H1 (cell line): ENCODE measurements around the gene RAD51B. TPM values are rescaled to one million over a fixed set of nuclear protein-coding genes. Genes with fewer than 3 reads are reported as not detected.

Experiments used
- CTCF ChIA-PET: fragments of 300-600 bp; sonication (Branson Sonifier 250); formaldehyde crosslinking; loops from one replicate; lab custom pipeline; 2021; ENCODE audit not compliant: partially characterized antibody; lab: Charles Lee
- POLR2A ChIA-PET: fragments of 300-600 bp; sonication (Branson Sonifier 250); formaldehyde crosslinking; loops from one replicate; lab custom pipeline; 2021; ENCODE audit warnings: inconsistent platforms; ENCODE audit not compliant: partially characterized antibody; lab: Charles Lee
- DNase-seq, 2 experiments: peaks; one replicate each; pipeline versions ENCODE4 v3.0.0 to v3.0.0-alpha.2; 2010 to 2022; ENCODE audit warnings: low spot score in 2 of 2, low read depth in 1 of 2, mixed read lengths in 1 of 2
- FAIRE-seq: peaks from 2 replicates; lab custom pipeline; 2011; peaks lifted over from hg19 to GRCh38; lab: Jason Lieb, UNC
- H2AFZ ChIP-seq: 2 replicates; pipeline ENCODE4 v1.8.1; 2012; ENCODE audit warnings: low read length, inconsistent platforms
- H2AK5ac ChIP-seq: 2 replicates; pipeline ENCODE4 v1.6.1; 2013; ENCODE audit warnings: low read depth, low read length
- H2BK120ac ChIP-seq: replicated peaks from 2 replicates; pipeline ENCODE3; 2013; ENCODE audit warnings: low read depth, low read length, inconsistent platforms
- H2BK12ac ChIP-seq: 2 replicates; pipeline ENCODE4 v1.6.1; 2013; ENCODE audit warnings: low read depth, low read length
- H2BK15ac ChIP-seq: 2 replicates; pipeline ENCODE4 v1.6.1; 2013; ENCODE audit warnings: low read length
- H2BK20ac ChIP-seq: 2 replicates; pipeline ENCODE4 v1.6.1; 2013; ENCODE audit warnings: low read length
- H2BK5ac ChIP-seq: 2 replicates; pipeline ENCODE4 v1.6.1; 2013; ENCODE audit warnings: low read depth, low read length
- H3K14ac ChIP-seq: 2 replicates; pipeline ENCODE4 v1.6.1; 2013; ENCODE audit warnings: inconsistent platforms; ENCODE audit not compliant: insufficient read length
- H3K18ac ChIP-seq: 2 replicates; pipeline ENCODE4 v1.6.1; 2013; ENCODE audit warnings: low read length; ENCODE audit errors: extremely low read depth
- H3K23ac ChIP-seq: 2 replicates; pipeline ENCODE4 v1.6.1; 2013; ENCODE audit warnings: inconsistent platforms; ENCODE audit not compliant: insufficient read length
- H3K23me2 ChIP-seq: 2 replicates; pipeline ENCODE4 v1.6.1; 2013; ENCODE audit warnings: low read depth, low read length
- H3K27ac ChIP-seq: 2 replicates; pipeline ENCODE4 v1.6.1; 2011; ENCODE audit warnings: low read depth, low read length, inconsistent platforms
- H3K27me3 ChIP-seq, 4 experiments: replicated peaks in 1 of 4; 1 replicate in 1 of 4; 2 replicates in 3 of 4; pipeline versions ENCODE4 v1.6.1 to v1.8.1; 2011 to 2013; ENCODE audit warnings: low read length in 3 of 4, mild to moderate bottlenecking in 3 of 4, inconsistent platforms in 2 of 4, mixed read lengths in 2 of 4, moderate library complexity in 1 of 4; ENCODE audit not compliant: control insufficient read depth in 3 of 4, insufficient read depth in 3 of 4; ENCODE audit errors: extremely low read depth in 1 of 4
- H3K36me3 ChIP-seq, 4 experiments: 2 replicates each; pipeline versions ENCODE4 v1.6.1 to v1.8.1; 2011 to 2013; ENCODE audit warnings: mild to moderate bottlenecking in 4 of 4, low read length in 3 of 4, moderate library complexity in 2 of 4, control low read depth in 1 of 4, inconsistent platforms in 1 of 4; ENCODE audit not compliant: insufficient read depth in 4 of 4, control insufficient read depth in 2 of 4
- H3K4ac ChIP-seq: replicated peaks from 2 replicates; pipeline ENCODE3; 2013; ENCODE audit warnings: low read length, low read depth, mixed read lengths, inconsistent platforms; ENCODE audit not compliant: insufficient read length
- H3K4me1 ChIP-seq, 4 experiments: replicated peaks in 1 of 4; 1 replicate in 1 of 4; 2 replicates in 3 of 4; pipeline versions ENCODE4 v1.6.1 to v1.8.1; 2011 to 2013; ENCODE audit warnings: low read length in 3 of 4, inconsistent platforms in 2 of 4, mixed read lengths in 1 of 4; ENCODE audit not compliant: insufficient read depth in 4 of 4, control insufficient read depth in 3 of 4
- H3K4me2 ChIP-seq, 2 experiments: 2 replicates each; pipeline versions ENCODE4 v1.6.1 to v1.8.1; 2011 to 2013; ENCODE audit warnings: low read depth in 2 of 2, low read length in 2 of 2, control low read depth in 1 of 2, inconsistent platforms in 1 of 2, mild to moderate bottlenecking in 1 of 2; ENCODE audit not compliant: insufficient read depth in 1 of 2
- H3K4me3 ChIP-seq, 4 experiments: fragments of 200-600, 300-600 bp in 1 of 4; sonication (generic), shearing (Covaris generic), sonication (Bioruptor Twin) in 1 of 4; 2 replicates each; pipeline versions ENCODE4 v1.5.1 to v1.8.1; 2011 to 2016; ENCODE audit warnings: low read length in 4 of 4, low read depth in 3 of 4, control low read depth in 2 of 4, inconsistent platforms in 2 of 4, mild to moderate bottlenecking in 2 of 4, mixed read lengths in 1 of 4, moderate library complexity in 1 of 4; ENCODE audit not compliant: insufficient read depth in 2 of 4; ENCODE audit errors: extremely low read depth in 1 of 4
- H3K56ac ChIP-seq: replicated peaks from 2 replicates; pipeline ENCODE3; 2013; ENCODE audit warnings: low read depth, mild to moderate bottlenecking, mixed read lengths, low read length, inconsistent platforms; ENCODE audit not compliant: insufficient read length
- H3K79me1 ChIP-seq: 2 replicates; pipeline ENCODE4 v1.6.1; 2013; ENCODE audit warnings: low read depth, low read length, control low read depth
- H3K79me2 ChIP-seq, 2 experiments: 2 replicates each; pipeline versions ENCODE4 v1.6.1 to v1.8.1; 2012 to 2013; ENCODE audit warnings: low read length in 2 of 2, mild to moderate bottlenecking in 2 of 2, inconsistent platforms in 1 of 2; ENCODE audit not compliant: insufficient read depth in 2 of 2, control insufficient read depth in 1 of 2
- H3K9ac ChIP-seq, 4 experiments: replicated peaks in 1 of 4; 1 replicate in 1 of 4; 2 replicates in 3 of 4; pipeline versions ENCODE4 v1.6.1 to v1.8.1; 2011 to 2013; ENCODE audit warnings: low read depth in 3 of 4, low read length in 3 of 4, control low read depth in 2 of 4, mild to moderate bottlenecking in 2 of 4, moderate library complexity in 2 of 4, inconsistent platforms in 1 of 4; ENCODE audit errors: extremely low read depth in 1 of 4
- H3K9me3 ChIP-seq, 2 experiments: 2 replicates each; pipeline versions ENCODE4 v1.6.1 to v1.8.1; 2012 to 2013; ENCODE audit warnings: mild to moderate bottlenecking in 2 of 2, moderate library complexity in 2 of 2, control low read depth in 1 of 2, inconsistent platforms in 1 of 2, low read depth in 1 of 2, low read length in 1 of 2, mixed read lengths in 1 of 2; ENCODE audit not compliant: insufficient read depth in 2 of 2
- H4K20me1 ChIP-seq, 2 experiments: replicated peaks in 1 of 2; 2 replicates each; pipeline versions ENCODE3 to v1.8.1; 2011 to 2013; ENCODE audit warnings: inconsistent platforms in 2 of 2, low read length in 2 of 2, mild to moderate bottlenecking in 1 of 2; ENCODE audit not compliant: insufficient read depth in 2 of 2, control insufficient read depth in 1 of 2
- H4K5ac ChIP-seq: 2 replicates; pipeline ENCODE4 v1.6.1; 2013; ENCODE audit warnings: low read length, low read depth, mixed read lengths, inconsistent platforms; ENCODE audit not compliant: insufficient read length
- H4K8ac ChIP-seq: 2 replicates; pipeline ENCODE4 v1.8.0; 2013; ENCODE audit warnings: mild to moderate bottlenecking, moderate library complexity, low read length, inconsistent platforms; ENCODE audit not compliant: insufficient read depth; ENCODE audit errors: extremely low read depth
- H4K91ac ChIP-seq: replicated peaks from 2 replicates; pipeline ENCODE3; 2013; ENCODE audit warnings: low read length, mixed read lengths, inconsistent platforms; ENCODE audit not compliant: insufficient read length
- GTF2F1 ChIP-seq: IDR thresholded peaks from 2 replicates; pipeline ENCODE4 v1.6.1; 2012; ENCODE audit warnings: low read depth, low read length, improper control_type of control experiment, borderline replicate concordance
- JUND ChIP-seq: IDR thresholded peaks from 2 replicates; pipeline ENCODE4 v1.6.1; 2011; ENCODE audit warnings: mild to moderate bottlenecking, improper control_type of control experiment, low read length
- WGBS, 2 experiments: shearing (Covaris generic) in 1 of 2; methylation state at CpG; one replicate each; pipeline versions ENCODE4 v1.1.6 to v1.1.7; 2013 to 2015; ENCODE audit warnings: low lambda C conversion rate in 2 of 2, mixed read lengths in 2 of 2, inconsistent platforms in 1 of 2, low coverage in 1 of 2, missing lambda C conversion rate in 1 of 2; ENCODE audit not compliant: insufficient replicate concordance in 2 of 2, insufficient coverage in 1 of 2, insufficient read length in 1 of 2; ENCODE audit errors: extremely low coverage in 1 of 2, missing lambda C conversion rate in 1 of 2; 5-methylcytosine and 5-hydroxymethylcytosine counted together
- polyA plus RNA-seq, 7 experiments: library from polyadenylated mRNA; depleted of rRNA in 3 of 7; stranded (reverse) in 5 of 7; unstranded in 2 of 7; fragments of >200 nt in 5 of 7; fragments of 200-250 nt in 2 of 7; gene quantifications; 1 replicate in 5 of 7; 2 replicates in 1 of 7; 4 replicates in 1 of 7; pipeline versions ENCODE4 v1.2.1 to v1.2.3, GENCODE V29; 2011 to 2013; ENCODE audit warnings: missing spikeins in 2 of 7, mixed read lengths in 2 of 7
- total RNA-seq: library from RNA; stranded (reverse); fragmentation: NEBNext Ultra II Directional; extraction: Animal tissue kit (Norgen Biotek cat#: 25700); gene quantifications from 2 replicates; pipeline ENCODE4 v1.2.1, GENCODE V29; 2021

The RAD51B gene
- total and polyA plus RNA-seq, 2 of the 8 experiments (the other 6 are each of a cell fraction or from before 2014, with no cell fraction given), result 3.9 to 14.9 TPM

DNA sequence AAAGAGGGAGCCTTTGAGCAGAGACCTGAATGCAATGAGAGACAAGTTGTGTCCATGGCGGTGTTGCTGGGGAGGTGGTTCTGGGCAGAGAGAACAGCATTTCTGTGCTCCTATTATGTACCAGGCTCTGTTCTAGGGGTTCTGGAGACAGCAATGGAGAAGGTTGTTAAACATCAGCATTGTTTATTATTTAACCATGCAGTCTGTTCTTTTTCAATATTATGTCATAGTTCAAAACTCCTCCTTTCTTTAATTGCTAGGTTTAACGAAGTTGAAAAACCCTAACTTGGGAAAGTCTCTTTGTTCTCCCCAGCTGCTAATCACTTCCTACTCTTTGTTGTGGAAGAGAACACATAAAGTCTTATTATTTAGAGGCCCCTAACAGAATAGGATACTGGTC is 279.3 kb downstream of the RAD51B start:
- H4K91ac ChIP-seq, result no peak overlapping the region
- no peaks in the 10 kb centered on the region for H4K20me1 ChIP-seq
- POLR2A ChIA-PET, result no interaction called here
- H3K36me3 ChIP-seq, result peaks cover 0 to 6% (median 2%) of the 10 kb centered on the region in 4 experiments; a peak in 2 of 8 replicates
- H3K4me2 ChIP-seq, result no peak overlapping the region
- H3K9ac ChIP-seq, result no peak overlapping the region
- no peak overlapping the region for H2BK20ac ChIP-seq
- no peaks in the 10 kb centered on the region for H3K27me3 ChIP-seq
- no peak overlapping the region for H4K8ac ChIP-seq
- H2BK5ac ChIP-seq, result no peak overlapping the region
- no peak overlapping the region for H3K23ac ChIP-seq
- H3K4ac ChIP-seq, result no peak overlapping the region
- H3K14ac ChIP-seq, result no peak overlapping the region
- H2AFZ ChIP-seq, result no peak overlapping the region
- H3K79me2 ChIP-seq, result no peaks in the 10 kb centered on the region
- H3K79me1 ChIP-seq, result no peaks in the 10 kb centered on the region
- DNase-seq (no peak), FAIRE-seq (no peak)
- no peak overlapping the region for H2BK12ac ChIP-seq
- CTCF ChIA-PET, result no interaction called here
- H3K27ac ChIP-seq, result no peak overlapping the region
- H2BK120ac ChIP-seq, result no peak overlapping the region
- H4K5ac ChIP-seq, result no peak overlapping the region
- H2AK5ac ChIP-seq, result no peak overlapping the region
- WGBS, 2 experiments, result 92% methylated on average over 2 of the region's 2 CpGs; no CpG with 5 or more reads in 1 of the 2 experiments
- no peak overlapping the region for H2BK15ac ChIP-seq
- H3K4me3 ChIP-seq, result no peak overlapping the region
- peaks cover 28 to 32% of the 10 kb centered on the region in 2 experiments for H3K9me3 ChIP-seq
- H3K23me2 ChIP-seq, result no peaks in the 10 kb centered on the region
- H3K4me1 ChIP-seq, result no peaks in the 10 kb centered on the region
- no peak overlapping the region for H3K18ac ChIP-seq
- no peak overlapping the region for H3K56ac ChIP-seq
- TF ChIP-seq JUND (no peak), GTF2F1 (no peak)
